AG09309 (cell line): ENCODE measurements around the gene ABCG2.

Experiments used
- DNase-seq: peaks from one replicate; pipeline ENCODE4 v3.0.0-alpha.2; 2010; ENCODE audit warnings: low read depth
- H3K4me3 ChIP-seq: 2 replicates; pipeline ENCODE4 v1.5.1; 2011; ENCODE audit warnings: mild to moderate bottlenecking, low read depth, low read length, moderate library complexity; ENCODE audit not compliant: control insufficient read depth
- CTCF ChIP-seq: IDR thresholded peaks from 2 replicates; pipeline ENCODE4 v1.5.1; 2011; ENCODE audit warnings: mild to moderate bottlenecking, low read depth, low read length, inconsistent platforms; ENCODE audit not compliant: insufficient read depth, control insufficient read depth; ENCODE audit errors: missing control alignments

The ABCG2 gene

GRCh38 chr4:88090898-88091297 lies 67.5 kb downstream of the ABCG2 start:
- H3K4me3 ChIP-seq = no peak overlapping the region
- DNase-seq = no peak
- no peak for TF ChIP-seq CTCF

- no peak for TF ChIP-seq CTCF
- H3K4me3 ChIP-seq = no peak overlapping the region
- DNase-seq = no peak
These were observed 71.4 kb downstream of the ABCG2 start for GRCh38 chr4:88087004-88087403.

- H3K4me3 ChIP-seq = no peak overlapping the region
- DNase-seq = no peak
- no peak for TF ChIP-seq CTCF
These were observed 77.8 kb downstream of the ABCG2 start for GRCh38 chr4:88080626-88081025.

- TF ChIP-seq CTCF = no peak
- H3K4me3 ChIP-seq = no peak overlapping the region
- DNase-seq = no peak
These were observed 79.9 kb downstream of the ABCG2 start for GRCh38 chr4:88078579-88078978.

GRCh38 chr4:88077911-88078524 lies 80.4 kb downstream of the ABCG2 start:
- H3K4me3 ChIP-seq = no peak overlapping the region
- no peak for TF ChIP-seq CTCF
- DNase-seq = peak; percentile 1

GRCh38 chr4:88075336-88075735 lies 83.1 kb downstream of the ABCG2 start:
- DNase-seq = no peak
- TF ChIP-seq CTCF = no peak
- no peak overlapping the region for H3K4me3 ChIP-seq

GRCh38 chr4:88070031-88070430 lies 88.4 kb downstream of the ABCG2 start:
- no peak for DNase-seq
- TF ChIP-seq CTCF = no peak
- no peak overlapping the region for H3K4me3 ChIP-seq
